Panc1 (cell line): ENCODE results near the gene NECAP2. TPM values are rescaled to one million over a fixed set of nuclear protein-coding genes. Genes with fewer than 3 reads are reported as not detected.

Experiments
- ATAC-seq: fragments of 200-7000 bp; cut with Tn5 transposase; 2 replicates; pipeline ENCODE4 v1.9.1; 2020; ENCODE audit warnings: mild to moderate bottlenecking, moderate library complexity
- BruUV-seq: library from RNA; stranded (reverse); fragments of 400-500 nt; replicated peaks from 2 replicates; lab custom pipeline; 2021; lab: Mats Ljungman, UMichigan
- CTCF ChIA-PET: fragments of 300-600 bp; sonication (Branson Sonifier 250); formaldehyde crosslinking; loops from one replicate; lab custom pipeline; 2022; ENCODE audit warnings: antibody characterized with exemption; lab: Charles Lee
- POLR2A ChIA-PET: fragments of 300-600 bp; sonication (Branson Sonifier 250); formaldehyde crosslinking; loops from one replicate; lab custom pipeline; 2022; ENCODE audit warnings: antibody characterized with exemption; lab: Charles Lee
- DNase-seq: peaks from one replicate; pipeline ENCODE4 v3.0.0-alpha.2; 2010; ENCODE audit warnings: low read depth, low spot score
- H3K27ac ChIP-seq: 2 replicates; pipeline ENCODE4 v1.5.1; 2011; ENCODE audit warnings: mild to moderate bottlenecking, low read length, inconsistent platforms
- H3K27me3 ChIP-seq: fragments of 200-500 bp; sonication (Bioruptor generic); 2 replicates; pipeline ENCODE4 v1.6.0; 2014; ENCODE audit warnings: low read length, inconsistent platforms; ENCODE audit not compliant: control insufficient read depth, insufficient read depth
- H3K36me3 ChIP-seq: fragments of 200-500 bp; sonication (Bioruptor generic); 2 replicates; pipeline ENCODE4 v1.5.1; 2014; ENCODE audit warnings: inconsistent platforms, mild to moderate bottlenecking, low read length, moderate library complexity; ENCODE audit not compliant: control insufficient read depth, insufficient read depth
- H3K4me1 ChIP-seq: 2 replicates; pipeline ENCODE4 v1.5.1; 2011; ENCODE audit warnings: inconsistent platforms, mild to moderate bottlenecking, low read length, moderate library complexity; ENCODE audit not compliant: control insufficient read depth, insufficient read depth
- H3K4me3 ChIP-seq, 2 experiments: 2 replicates each; pipeline ENCODE4 v1.5.1; 2011 to 2012; ENCODE audit warnings: low read depth in 2 of 2, low read length in 2 of 2, mild to moderate bottlenecking in 2 of 2, inconsistent platforms in 1 of 2, moderate library complexity in 1 of 2
- H3K9me3 ChIP-seq: fragments of 200-500 bp; sonication (Bioruptor generic); 2 replicates; pipeline ENCODE4 v1.5.1; 2014; ENCODE audit warnings: low read depth, mild to moderate bottlenecking, inconsistent platforms, low read length, moderate library complexity; ENCODE audit not compliant: control insufficient read depth, insufficient read depth
- CTCF ChIP-seq: fragments of 450-650 bp; IDR thresholded peaks from 2 replicates; pipeline ENCODE4 v1.5.1; 2017; ENCODE audit warnings: mild to moderate bottlenecking
- POLR2AphosphoS5 ChIP-seq: IDR thresholded peaks from 2 replicates; pipeline ENCODE4 v1.6.1; 2012; ENCODE audit warnings: mild to moderate bottlenecking, low read depth, low read length, moderate library complexity
- REST ChIP-seq, 2 experiments: IDR thresholded peaks; 2 replicates each; pipeline ENCODE4 v1.6.1; 2011 to 2012; ENCODE audit warnings: low read depth in 2 of 2, control low read depth in 1 of 2, low read length in 1 of 2, mild to moderate bottlenecking in 1 of 2, moderate library complexity in 1 of 2; ENCODE audit not compliant: insufficient read depth in 1 of 2
- SIN3A ChIP-seq: IDR thresholded peaks from 2 replicates; pipeline ENCODE4 v1.6.1; 2012; ENCODE audit warnings: low read depth, mild to moderate bottlenecking, low read length, moderate library complexity, borderline replicate concordance; ENCODE audit not compliant: insufficient read depth
- TCF7L2 ChIP-seq: IDR thresholded peaks from 2 replicates; pipeline ENCODE4 v1.6.1; 2011; ENCODE audit warnings: mild to moderate bottlenecking, low read depth, low read length, inconsistent platforms
- in situ Hi-C: cut with HindIII; loops from 2 replicates; pipeline ENCODE4 v1.10.0; 2016; ENCODE audit warnings: low sequenced_read_pairs, low pct_unique_long_range_greater_than_20kb
- intact Hi-C: fragments of 100-400 bp; cut with micrococcal nuclease; formaldehyde crosslinking; loops from one replicate; pipeline ENCODE4 v1.10.0; 2022; ENCODE audit not compliant: unreplicated experiment
- total RNA-seq: library from RNA; stranded (reverse); gene quantifications from one replicate; pipeline ENCODE4 v1.2.1, GENCODE V29; 2021; ENCODE audit not compliant: unreplicated experiment

Gene NECAP2
- total RNA-seq, 1 experiment from 2014 or later = 56.8 TPM

GRCh38 chr1:16434501-16434900 is 6.0 kb upstream of the NECAP2 start:
- CTCF ChIA-PET = no interaction called here

GRCh38 chr1:16436946-16437474 is 3.5 kb upstream of the NECAP2 start, which contains the start of gene SPATA21:
TSS of gene SPATA21 (minus strand) at chr1:16437424. CDS start at chr1:16431371, 6,053 bp downstream.
- no peaks in the 10 kb centered on the region; the same call in 1 of the 2 replicates for H3K36me3 ChIP-seq
- no peaks in the 10 kb centered on the region for H3K4me1 ChIP-seq
- no peak for ATAC-seq
- TF ChIP-seq REST (IDR thresholded peaks at IDR 0.05; ENCODE audit: insufficient read depth in 1 of 2, low read depth in 2 of 2, low read length in 1 of 2) (no peak), SIN3A (no peak), CTCF (no peak), TCF7L2 (no peak), POLR2AphosphoS5 (no peak)
- no peaks in the 10 kb centered on the region for H3K9me3 ChIP-seq
- H3K27ac ChIP-seq = no peak within 1 kb of the TSS
- POLR2A ChIA-PET = no interaction called here
- no TSS peak for BruUV-seq
- no peak within 1 kb of the TSS for H3K4me3 ChIP-seq
- intact Hi-C loops (no loop called here), in situ Hi-C loops (no loop called here)
- no peaks in the 10 kb centered on the region for H3K27me3 ChIP-seq
- CTCF ChIA-PET = no interaction called here
- no peak for DNase-seq

More at GRCh38 chr1:16434501-16434900, 6.0 kb upstream of the NECAP2 start:
- Histone ChIP-seq H3K9me3 (no peaks in the 10 kb centered on the region), H3K4me1 (no peaks in the 10 kb centered on the region), H3K27me3 (no peaks in the 10 kb centered on the region), H3K27ac (no peak overlapping the region), H3K36me3 (no peaks in the 10 kb centered on the region), H3K4me3 (no peak overlapping the region)
- no TSS peak for BruUV-seq
- intact Hi-C loops = no loop called here
- in situ Hi-C loops = no loop called here
- TF ChIP-seq POLR2AphosphoS5 (no peak), SIN3A (no peak), TCF7L2 (no peak), REST (IDR thresholded peaks at IDR 0.05; ENCODE audit: insufficient read depth in 1 of 2, low read depth in 2 of 2, low read length in 1 of 2) (no peak), CTCF (no peak)
- DNase-seq (no peak), ATAC-seq (no peak)
- POLR2A ChIA-PET = interaction anchor here (0.6 to 0.7 kb wide), 2 partner anchors 43 to 64 kb away, joined by 5 to 7 read pairs; no protein-coding TSS in a partner anchor
